A549 (cell line): Measurements from ENCODE around the gene CLN6. TPM values are rescaled to one million over a fixed set of nuclear protein-coding genes. Genes with fewer than 3 reads are reported as not detected.

Experiments used
- ATAC-seq, 2 experiments: fragments of 200-7000 bp in 1 of 2; fragments of >200 bp in 1 of 2; cut with Nextera tagmentation in 1 of 2; cut with Tn5 transposase in 1 of 2; 3 replicates each; pipeline versions ENCODE4 v1.8.0 to v1.9.1; 2018 to 2020; ENCODE audit warnings: mild to moderate bottlenecking in 1 of 2, moderate library complexity in 1 of 2
- CTCF ChIA-PET: fragments of 300-600 bp; sonication (Branson Sonifier 250); formaldehyde crosslinking; extraction: SDS; loops from one replicate; lab custom pipeline; 2021; ENCODE audit warnings: antibody characterized with exemption, inconsistent platforms; lab: Yijun Ruan, JAX
- POLR2A ChIA-PET: fragments of 350-600 bp; formaldehyde crosslinking; extraction: SDS; loops from one replicate; lab custom pipeline; 2021; ENCODE audit warnings: antibody characterized with exemption, inconsistent platforms; lab: Yijun Ruan, JAX
- DNase-seq, 2 experiments: peaks; one replicate each; pipeline versions ENCODE4 v3.0.0 to v3.0.0-alpha.2; 2011 to 2016; ENCODE audit warnings: low read depth in 1 of 2, low spot score in 1 of 2
- FAIRE-seq: peaks from 2 replicates; lab custom pipeline; 2011; peaks lifted over from hg19 to GRCh38; lab: Jason Lieb, UNC
- H3K27ac ChIP-seq, 2 experiments: fragments of >200 bp; sonication (Bioruptor Twin); formaldehyde crosslinking; 3 replicates each; pipeline ENCODE4 v1.5.1; 2016 to 2017
- H3K4me1 ChIP-seq: fragments of >200 bp; sonication (Bioruptor Twin); formaldehyde crosslinking; 3 replicates; pipeline ENCODE4 v1.6.1; 2016
- H3K4me2 ChIP-seq: fragments of >200 bp; sonication (Bioruptor Twin); formaldehyde crosslinking; 3 replicates; pipeline ENCODE4 v1.6.1; 2016
- H3K4me3 ChIP-seq: fragments of >200 bp; sonication (Bioruptor Twin); formaldehyde crosslinking; 3 replicates; pipeline ENCODE4 v1.5.1; 2016
- H3K9me3 ChIP-seq: fragments of >200 bp; sonication (Bioruptor Twin); formaldehyde crosslinking; 3 replicates; pipeline ENCODE4 v1.6.1; 2016
- CBX2 ChIP-seq: fragments of 200-600 bp; sonication (generic); IDR thresholded peaks from 2 replicates; pipeline ENCODE4 v1.6.1; 2016; ENCODE audit warnings: low read depth, mild to moderate bottlenecking, borderline replicate concordance
- EHF ChIP-seq: fragments of 250-450 bp; sonication (Bioruptor Pico); IDR thresholded peaks from 2 replicates; pipeline ENCODE4 v1.5.0; 2020; ENCODE audit warnings: mild to moderate bottlenecking
- EP300 ChIP-seq, 2 experiments: fragments of >200 bp; sonication (Bioruptor Twin); formaldehyde crosslinking; IDR thresholded peaks; 2 replicates in 1 of 2; 3 replicates in 1 of 2; pipeline ENCODE4 v1.6.1; 2016 to 2017
- HOXB5 ChIP-seq: fragments of 250-450 bp; sonication (Bioruptor Pico); IDR thresholded peaks from 2 replicates; pipeline ENCODE4 v1.5.0; 2020; ENCODE audit warnings: mild to moderate bottlenecking, moderate library complexity
- KDM1A ChIP-seq: fragments of 200-600 bp; sonication (generic); IDR thresholded peaks from 2 replicates; pipeline ENCODE4 v1.6.1; 2016; ENCODE audit warnings: low read depth, mild to moderate bottlenecking
- KDM5A ChIP-seq: fragments of 200-600 bp; sonication (generic); IDR thresholded peaks from 2 replicates; pipeline ENCODE4 v1.6.1; 2016; ENCODE audit warnings: antibody characterized with exemption, mild to moderate bottlenecking
- NFE2L2 ChIP-seq: fragments of 150-350 bp; conservative IDR thresholded peaks from 2 replicates; pipeline ENCODE4 v1.6.1; 2014; ENCODE audit warnings: low read length
- POLR2AphosphoS2 ChIP-seq: conservative IDR thresholded peaks from 2 replicates; pipeline ENCODE4 v1.6.1; 2012; ENCODE audit warnings: low read length, improper control_type of control experiment, inconsistent platforms
- RAD21 ChIP-seq, 2 experiments: fragments of >200 bp in 1 of 2; sonication (Bioruptor Twin) in 1 of 2; formaldehyde crosslinking in 1 of 2; IDR thresholded peaks in 1 of 2; conservative IDR thresholded peaks in 1 of 2; 2 replicates in 1 of 2; 3 replicates in 1 of 2; pipeline ENCODE4 v1.6.1; 2012 to 2018; ENCODE audit warnings: inconsistent platforms in 1 of 2
- RNF2 ChIP-seq: fragments of 200-600 bp; sonication (generic); IDR thresholded peaks from 2 replicates; pipeline ENCODE4 v1.6.1; 2016; ENCODE audit warnings: low read depth, mild to moderate bottlenecking, antibody characterized with exemption, moderate library complexity, borderline replicate concordance
- SMC3 ChIP-seq: fragments of >200 bp; sonication (Bioruptor Twin); formaldehyde crosslinking; IDR thresholded peaks from 3 replicates; pipeline ENCODE4 v1.6.1; 2018; ENCODE audit warnings: inconsistent platforms
- SREBF2 ChIP-seq: fragments of 450-650 bp; IDR thresholded peaks from 2 replicates; pipeline ENCODE4 v1.6.1; 2014; ENCODE audit warnings: mild to moderate bottlenecking, moderate library complexity
- TFCP2L1 ChIP-seq: fragments of 250-450 bp; sonication (Bioruptor Pico); IDR thresholded peaks from 2 replicates; pipeline ENCODE4 v1.5.0; 2021; ENCODE audit warnings: mild to moderate bottlenecking
- USF2 ChIP-seq: fragments of 450-650 bp; IDR thresholded peaks from 2 replicates; pipeline ENCODE4 v1.6.1; 2014; ENCODE audit warnings: antibody characterized with exemption
- ZC3H11A ChIP-seq: fragments of 450-650 bp; IDR thresholded peaks from 2 replicates; pipeline ENCODE4 v1.6.1; 2014; ENCODE audit warnings: antibody characterized with exemption, mild to moderate bottlenecking
- WGBS: methylation state at CpG from one replicate; pipeline ENCODE4 v1.1.6; 2017; ENCODE audit errors: missing lambda C conversion rate; 5-methylcytosine and 5-hydroxymethylcytosine counted together
- polyA plus RNA-seq, 4 experiments: library from polyadenylated mRNA; depleted of rRNA in 3 of 4; stranded (reverse); fragments of >200 nt; fragmentation: RNase III in 1 of 4; extraction: RNeasy Plus Mini Kit Qiagen cat#74134 plus additional on column Dnase treatment in 1 of 4; gene quantifications; 2 replicates in 3 of 4; 3 replicates in 1 of 4; pipeline ENCODE4 v1.2.3, GENCODE V29; 2011 to 2017
- TF ChIP-seq, protein P1 (sequence below): fragments of >200 bp; sonication (Bioruptor Twin); formaldehyde crosslinking; IDR thresholded peaks from 3 replicates; pipeline ENCODE4 v1.6.1; 2016
- TF ChIP-seq, protein P2 (sequence below): fragments of 200-600 bp; sonication (generic); IDR thresholded peaks from 2 replicates; pipeline ENCODE4 v1.6.1; 2016; ENCODE audit warnings: antibody characterized with exemption, mild to moderate bottlenecking, moderate library complexity
- TF ChIP-seq, protein P3 (sequence below): fragments of >200 bp; sonication (Bioruptor Twin); formaldehyde crosslinking; IDR thresholded peaks from 2 replicates; pipeline ENCODE4 v1.6.1; 2016
- TF ChIP-seq, protein P4 (sequence below): fragments of 250-450 bp; sonication (Bioruptor Pico); IDR thresholded peaks from 2 replicates; pipeline ENCODE4 v1.5.0; 2021; ENCODE audit warnings: mild to moderate bottlenecking, moderate library complexity, borderline replicate concordance

CLN6 gene
- polyA plus RNA-seq, 2 of the 4 experiments (the other 2 are of a cell fraction) = 47.5 to 69.7 TPM

DNA sequence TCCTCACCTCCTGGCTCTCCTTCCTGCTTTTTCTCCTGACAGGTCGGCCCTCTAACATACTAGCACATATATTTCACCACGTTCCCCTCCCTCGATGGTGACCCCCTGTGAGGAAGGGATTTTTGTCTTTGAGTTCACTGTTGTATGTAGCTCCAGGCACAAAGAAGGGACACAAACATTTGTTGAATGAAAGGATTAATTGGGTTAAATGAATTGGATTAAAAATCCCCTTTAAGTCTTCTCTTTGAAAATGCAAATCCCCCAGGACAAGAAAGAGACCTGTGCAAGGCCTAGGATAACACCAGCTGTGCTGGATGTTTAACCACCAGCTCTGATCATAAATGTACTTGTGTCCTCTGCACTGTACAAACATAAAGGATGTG, 27.7 kb downstream of the CLN6 start:
- WGBS = 83% methylated on average over 3 of the region's 3 CpGs
- FAIRE-seq (no peak), DNase-seq (no peak), ATAC-seq (no peak)
- no peak for TF ChIP-seq RAD21 (conservative IDR thresholded peaks at IDR 0.05 in 1 of 2, IDR thresholded peaks at IDR 0.05 in 1 of 2)
- TF ChIP-seq TFCP2L1 (CRISPR knock-in tag) = no peak
- no peak for TF ChIP-seq NFE2L2
- TF ChIP-seq CBX2 = no peak
- H3K27ac ChIP-seq = no peak overlapping the region
- H3K4me1 ChIP-seq = peaks cover 4% of the 10 kb centered on the region; the same call in 1 of the 3 replicates
- H3K9me3 ChIP-seq = no peaks in the 10 kb centered on the region
- no peak overlapping the region for H3K4me2 ChIP-seq
- ChIA-PET CTCF (interaction anchor here (3.4 kb wide), 1 partner anchor 9 kb away, joined by 19 read pairs; no protein-coding TSS in a partner anchor), POLR2A (no interaction called here)
- no peak overlapping the region for H3K4me3 ChIP-seq

DNA sequence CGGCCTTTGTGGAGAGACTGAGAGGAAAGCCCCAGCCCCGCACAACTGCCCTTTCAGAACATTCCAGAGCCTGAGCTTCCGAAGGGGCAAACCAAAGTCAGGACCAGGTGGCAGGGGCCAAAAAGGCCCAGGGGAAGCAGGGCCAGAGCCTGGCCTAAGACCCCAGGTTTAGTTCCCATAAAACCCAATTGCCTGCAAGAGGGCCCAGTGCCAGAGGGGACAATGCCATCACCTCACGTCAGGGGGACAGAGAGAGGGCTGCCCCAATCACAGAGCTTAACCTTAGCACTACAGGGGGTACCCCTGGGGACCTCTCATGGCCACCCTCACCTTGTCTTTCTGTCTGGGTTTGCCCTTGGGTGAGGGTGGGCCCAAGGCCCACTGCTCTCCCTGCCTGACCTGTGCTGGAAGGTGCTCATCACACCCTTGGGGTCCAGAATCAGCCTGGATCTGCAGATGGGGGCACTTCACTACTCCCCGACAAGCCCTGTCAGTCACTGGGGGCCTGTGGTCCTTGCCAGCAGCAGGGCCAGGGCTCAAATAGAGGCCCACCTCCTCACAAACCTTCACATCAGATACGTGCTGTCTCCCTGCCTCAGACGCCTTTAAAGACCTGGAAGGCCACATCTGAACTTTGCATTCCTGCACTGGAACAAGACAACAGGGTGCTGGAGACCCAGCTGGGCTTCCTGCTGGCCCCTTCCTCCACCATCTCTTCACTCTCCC, 28.2 kb downstream of the CLN6 start:
- DNase-seq (no peak), ATAC-seq (no peak; a peak in 1 of 6 replicates)
- Histone ChIP-seq H3K27ac (no peak overlapping the region), H3K9me3 (no peaks in the 10 kb centered on the region)
- TF ChIP-seq, protein P1, sequence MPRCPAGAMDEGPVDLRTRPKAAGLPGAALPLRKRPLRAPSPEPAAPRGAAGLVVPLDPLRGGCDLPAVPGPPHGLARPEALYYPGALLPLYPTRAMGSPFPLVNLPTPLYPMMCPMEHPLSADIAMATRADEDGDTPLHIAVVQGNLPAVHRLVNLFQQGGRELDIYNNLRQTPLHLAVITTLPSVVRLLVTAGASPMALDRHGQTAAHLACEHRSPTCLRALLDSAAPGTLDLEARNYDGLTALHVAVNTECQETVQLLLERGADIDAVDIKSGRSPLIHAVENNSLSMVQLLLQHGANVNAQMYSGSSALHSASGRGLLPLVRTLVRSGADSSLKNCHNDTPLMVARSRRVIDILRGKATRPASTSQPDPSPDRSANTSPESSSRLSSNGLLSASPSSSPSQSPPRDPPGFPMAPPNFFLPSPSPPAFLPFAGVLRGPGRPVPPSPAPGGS = no peak
- TF ChIP-seq, protein P2, sequence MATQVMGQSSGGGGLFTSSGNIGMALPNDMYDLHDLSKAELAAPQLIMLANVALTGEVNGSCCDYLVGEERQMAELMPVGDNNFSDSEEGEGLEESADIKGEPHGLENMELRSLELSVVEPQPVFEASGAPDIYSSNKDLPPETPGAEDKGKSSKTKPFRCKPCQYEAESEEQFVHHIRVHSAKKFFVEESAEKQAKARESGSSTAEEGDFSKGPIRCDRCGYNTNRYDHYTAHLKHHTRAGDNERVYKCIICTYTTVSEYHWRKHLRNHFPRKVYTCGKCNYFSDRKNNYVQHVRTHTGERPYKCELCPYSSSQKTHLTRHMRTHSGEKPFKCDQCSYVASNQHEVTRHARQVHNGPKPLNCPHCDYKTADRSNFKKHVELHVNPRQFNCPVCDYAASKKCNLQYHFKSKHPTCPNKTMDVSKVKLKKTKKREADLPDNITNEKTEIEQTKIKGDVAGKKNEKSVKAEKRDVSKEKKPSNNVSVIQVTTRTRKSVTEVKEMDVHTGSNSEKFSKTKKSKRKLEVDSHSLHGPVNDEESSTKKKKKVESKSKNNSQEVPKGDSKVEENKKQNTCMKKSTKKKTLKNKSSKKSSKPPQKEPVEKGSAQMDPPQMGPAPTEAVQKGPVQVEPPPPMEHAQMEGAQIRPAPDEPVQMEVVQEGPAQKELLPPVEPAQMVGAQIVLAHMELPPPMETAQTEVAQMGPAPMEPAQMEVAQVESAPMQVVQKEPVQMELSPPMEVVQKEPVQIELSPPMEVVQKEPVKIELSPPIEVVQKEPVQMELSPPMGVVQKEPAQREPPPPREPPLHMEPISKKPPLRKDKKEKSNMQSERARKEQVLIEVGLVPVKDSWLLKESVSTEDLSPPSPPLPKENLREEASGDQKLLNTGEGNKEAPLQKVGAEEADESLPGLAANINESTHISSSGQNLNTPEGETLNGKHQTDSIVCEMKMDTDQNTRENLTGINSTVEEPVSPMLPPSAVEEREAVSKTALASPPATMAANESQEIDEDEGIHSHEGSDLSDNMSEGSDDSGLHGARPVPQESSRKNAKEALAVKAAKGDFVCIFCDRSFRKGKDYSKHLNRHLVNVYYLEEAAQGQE = no peak
- TF ChIP-seq, all 56 proteins: peak for 0
- 89% methylated on average over 7 of the region's 7 CpGs for WGBS
- no peak for FAIRE-seq
- H3K4me1 ChIP-seq = peaks cover 4% of the 10 kb centered on the region; the same call in 1 of the 3 replicates
- ChIA-PET POLR2A (no interaction called here), CTCF (interaction anchor here (0.8 to 3.4 kb wide), 2 partner anchors 9 to 337 kb away, joined by 3 to 19 read pairs; no protein-coding TSS in a partner anchor)
- no peak overlapping the region for H3K4me3 ChIP-seq
- no peak overlapping the region for H3K4me2 ChIP-seq

GRCh38 chr15:68200016-68200861, 29.3 kb downstream of the CLN6 start:
- no peaks in the 10 kb centered on the region for H3K9me3 ChIP-seq
- no peak for FAIRE-seq
- DNase-seq = no peak
- H3K4me2 ChIP-seq = no peak overlapping the region
- TF ChIP-seq EP300 (IDR thresholded peaks at IDR 0.05) = no peak
- TF ChIP-seq KDM5A = no peak
- no peak for TF ChIP-seq HOXB5
- no peak for TF ChIP-seq USF2
- TF ChIP-seq, protein P3, sequence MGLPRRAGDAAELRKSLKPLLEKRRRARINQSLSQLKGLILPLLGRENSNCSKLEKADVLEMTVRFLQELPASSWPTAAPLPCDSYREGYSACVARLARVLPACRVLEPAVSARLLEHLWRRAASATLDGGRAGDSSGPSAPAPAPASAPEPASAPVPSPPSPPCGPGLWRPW = no peak
- TF ChIP-seq, protein P4, sequence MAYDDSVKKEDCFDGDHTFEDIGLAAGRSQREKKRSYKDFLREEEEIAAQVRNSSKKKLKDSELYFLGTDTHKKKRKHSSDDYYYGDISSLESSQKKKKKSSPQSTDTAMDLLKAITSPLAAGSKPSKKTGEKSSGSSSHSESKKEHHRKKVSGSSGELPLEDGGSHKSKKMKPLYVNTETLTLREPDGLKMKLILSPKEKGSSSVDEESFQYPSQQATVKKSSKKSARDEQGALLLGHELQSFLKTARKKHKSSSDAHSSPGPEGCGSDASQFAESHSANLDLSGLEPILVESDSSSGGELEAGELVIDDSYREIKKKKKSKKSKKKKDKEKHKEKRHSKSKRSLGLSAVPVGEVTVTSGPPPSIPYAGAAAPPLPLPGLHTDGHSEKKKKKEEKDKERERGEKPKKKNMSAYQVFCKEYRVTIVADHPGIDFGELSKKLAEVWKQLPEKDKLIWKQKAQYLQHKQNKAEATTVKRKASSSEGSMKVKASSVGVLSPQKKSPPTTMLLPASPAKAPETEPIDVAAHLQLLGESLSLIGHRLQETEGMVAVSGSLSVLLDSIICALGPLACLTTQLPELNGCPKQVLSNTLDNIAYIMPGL = no peak
- no peak for TF ChIP-seq POLR2AphosphoS2
- no peak for TF ChIP-seq SMC3
- no peak for TF ChIP-seq RNF2
- TF ChIP-seq EHF = no peak
- TF ChIP-seq ZC3H11A = no peak
- TF ChIP-seq SREBF2 = no peak
- no peak for TF ChIP-seq KDM1A
- TF ChIP-seq, all 56 proteins: peak for 0
- 94% methylated on average over 15 of the region's 16 CpGs for WGBS
- no peak overlapping the region for H3K27ac ChIP-seq
- POLR2A ChIA-PET = no interaction called here
- peak in 1 of 2 experiments; percentile 3; a peak in 2 of 6 replicates for ATAC-seq
- peaks cover 2% of the 10 kb centered on the region; the same call in 1 of the 3 replicates for H3K4me1 ChIP-seq
- CTCF ChIA-PET = interaction anchor here (0.8 to 3.4 kb wide), 4 partner anchors 9 to 336 kb away, joined by 3 to 19 read pairs (median 3); no protein-coding TSS in a partner anchor
- H3K4me3 ChIP-seq = no peak overlapping the region
